Measurements from ENCODE around the gene ACVR1. TPM values are rescaled to one million over a fixed set of nuclear protein-coding genes. Genes with fewer than 3 reads are reported as not detected.

The ACVR1 gene
- total and polyA plus RNA-seq, 2 of the 13 experiments (the other 11 are each of a cell fraction or from before 2014, with no cell fraction given), result 2.3 to 5.4 TPM

- TF ChIP-seq ZNF770 (CRISPR knock-in tag; IDR thresholded peaks at IDR 0.05), result no peak
- no peak for TF ChIP-seq E2F1 (CRISPR knock-in tag; IDR thresholded peaks at IDR 0.05)
- 0 out of 2 replicates have a peak, but pooled peaks have one; percentile 19 for TF ChIP-seq ZNF792 (CRISPR knock-in tag; IDR thresholded peaks at IDR 0.05)
- TF ChIP-seq ARID2 (CRISPR knock-in tag; IDR thresholded peaks at IDR 0.05; ENCODE audit: borderline replicate concordance), result 0 out of 2 replicates have a peak, but pooled peaks have one; percentile 25
- TF ChIP-seq SAP130 (CRISPR knock-in tag; IDR thresholded peaks at IDR 0.05; ENCODE audit: low read depth), result peak; percentile 50
- peak; percentile 73; the same call in 1 of the 2 replicates for TF ChIP-seq ZMYM3 (CRISPR knock-in tag; IDR thresholded peaks at IDR 0.05)
- no peak for TF ChIP-seq SP1 (IDR thresholded peaks at IDR 0.05)
- TF ChIP-seq SP1 (CRISPR knock-in tag; IDR thresholded peaks at IDR 0.05), result 0 out of 2 replicates have a peak, but pooled peaks have one; percentile 23
- no peak for TF ChIP-seq ZNF34 (CRISPR knock-in tag; IDR thresholded peaks at IDR 0.05; ENCODE audit: borderline replicate concordance)
- no peak for TF ChIP-seq ZNF484 (CRISPR knock-in tag; IDR thresholded peaks at IDR 0.05; ENCODE audit: borderline replicate concordance, low read depth)
- peak; percentile 20; the same call in 1 of the 2 replicates for TF ChIP-seq BCL6 (CRISPR knock-in tag; IDR thresholded peaks at IDR 0.05)
- no peak for TF ChIP-seq EP300 (IDR thresholded peaks at IDR 0.05; ENCODE audit: low read depth in 2 of 2, low read length in 2 of 2)
- TF ChIP-seq EP300 (CRISPR knock-in tag; IDR thresholded peaks at IDR 0.05; ENCODE audit: borderline replicate concordance), result peak; percentile 34; the same call in 1 of the 2 replicates
- 0 out of 2 replicates have a peak, but pooled peaks have one; percentile 32 for TF ChIP-seq RCOR2 (CRISPR knock-in tag; IDR thresholded peaks at IDR 0.05)
- TF ChIP-seq ZFYVE20 (CRISPR knock-in tag; IDR thresholded peaks at IDR 0.05; ENCODE audit: borderline replicate concordance, low read depth), result no peak
- TF ChIP-seq GATAD2A (CRISPR knock-in tag; IDR thresholded peaks at IDR 0.05), result peak; percentile 50
- no peak for TF ChIP-seq NR2F6 (IDR thresholded peaks at IDR 0.05)
- TF ChIP-seq NR2F6 (CRISPR knock-in tag; IDR thresholded peaks at IDR 0.05), result no peak
- no peak for TF ChIP-seq SMC3 (IDR thresholded peaks at IDR 0.05; ENCODE audit: low read length)
Measured at GRCh38 chr2:157836531-157836930, 39.6 kb downstream of the ACVR1 start (continued).
